HepG2 (cell line): ENCODE measurements around the gene C11orf71. TPM values are rescaled to one million over a fixed set of nuclear protein-coding genes. Genes with fewer than 3 reads are reported as not detected.
A peak's percentile ranks its signal among the peaks of the same experiment; 100 is the strongest.

Experiments used
- ATAC-seq: fragments of 200-7000 bp; cut with Tn5 transposase; 3 replicates; pipeline ENCODE4 v1.9.1; 2020; ENCODE audit warnings: mild to moderate bottlenecking, moderate library complexity
- Bru-seq: library from RNA; stranded (reverse); fragments of 400-500 nt; gene quantifications from one replicate; lab custom pipeline; 2021; lab: Mats Ljungman, UMichigan
- BruChase-seq, 2 experiments: library from RNA; stranded (reverse); fragments of 400-500 nt; gene quantifications; one replicate each; lab custom pipeline; 2021; lab: Mats Ljungman, UMichigan
- BruUV-seq: library from RNA; stranded (reverse); fragments of 400-500 nt; replicated peaks from 2 replicates; lab custom pipeline; 2021; lab: Mats Ljungman, UMichigan
- CTCF ChIA-PET: fragments of 300-600 bp; formaldehyde crosslinking; extraction: SDS; loops from one replicate; lab custom pipeline; 2021; ENCODE audit warnings: low total read pairs, inconsistent platforms, low intra/inter-chr PET ratio; lab: Yijun Ruan, JAX
- POLR2A ChIA-PET: fragments of 350-600 bp; sonication (Branson Sonifier 250); formaldehyde crosslinking; loops from one replicate; lab custom pipeline; 2020; ENCODE audit warnings: antibody characterized with exemption, inconsistent platforms; lab: Yijun Ruan, JAX
- DNase-seq: peaks from one replicate; pipeline ENCODE4 v3.0.0-alpha.2; 2015; ENCODE audit warnings: low spot score
- FAIRE-seq: peaks from 3 replicates; lab custom pipeline; 2011; peaks lifted over from hg19 to GRCh38; lab: Jason Lieb, UNC
- H2AFZ ChIP-seq: one replicate; pipeline ENCODE4 v1.6.1; 2011; ENCODE audit warnings: low read length, inconsistent platforms
- H3K27ac ChIP-seq: fragments of 300-600 bp; 3 replicates; pipeline ENCODE4 v1.8.0; 2011; ENCODE audit warnings: mixed run types, mild to moderate bottlenecking, mixed read lengths, low read length, inconsistent platforms; ENCODE audit not compliant: insufficient read depth; ENCODE audit errors: extremely low read length
- H3K27me3 ChIP-seq, 2 experiments: fragments of 200-600 bp in 1 of 2; 2 replicates in 1 of 2; 3 replicates in 1 of 2; pipeline versions ENCODE4 v1.6.0 to v1.8.0; 2011; ENCODE audit warnings: low read length in 2 of 2, mild to moderate bottlenecking in 2 of 2, moderate library complexity in 2 of 2, inconsistent platforms in 1 of 2; ENCODE audit not compliant: insufficient read depth in 2 of 2, control insufficient read depth in 1 of 2
- H3K36me3 ChIP-seq, 2 experiments: fragments of 200-600 bp in 1 of 2; replicated peaks in 1 of 2; 2 replicates in 1 of 2; 3 replicates in 1 of 2; pipeline versions ENCODE4 v1.5.1 to v1.8.0; 2011; ENCODE audit warnings: low read length in 2 of 2, inconsistent platforms in 1 of 2; ENCODE audit not compliant: insufficient read depth in 2 of 2, control insufficient read depth in 1 of 2
- H3K4me1 ChIP-seq: 2 replicates; pipeline ENCODE4 v1.5.1; 2012; ENCODE audit warnings: low read length, inconsistent platforms; ENCODE audit not compliant: insufficient read depth
- H3K4me2 ChIP-seq: 2 replicates; pipeline ENCODE4 v1.6.0; 2011; ENCODE audit warnings: low read depth, low read length, inconsistent platforms
- H3K4me3 ChIP-seq, 3 experiments: fragments of 200-600 bp in 1 of 3; sonication (generic), shearing (Covaris generic) in 1 of 3; replicated peaks in 1 of 3; 2 replicates each; pipeline ENCODE4 v1.5.1; 2011 to 2016; ENCODE audit warnings: low read length in 3 of 3, inconsistent platforms in 2 of 3, low read depth in 2 of 3, mild to moderate bottlenecking in 2 of 3, control low read depth in 1 of 3, mixed read lengths in 1 of 3; ENCODE audit not compliant: insufficient read depth in 1 of 3
- H3K79me2 ChIP-seq: one replicate; pipeline ENCODE4 v1.6.1; 2011; ENCODE audit warnings: low read length, inconsistent platforms; ENCODE audit not compliant: insufficient read depth
- H3K9ac ChIP-seq: 2 replicates; pipeline ENCODE4 v1.6.0; 2011; ENCODE audit warnings: mild to moderate bottlenecking, low read depth, low read length, inconsistent platforms; ENCODE audit not compliant: insufficient read depth
- H3K9me3 ChIP-seq: 2 replicates; pipeline ENCODE4 v1.5.1; 2012; ENCODE audit warnings: mild to moderate bottlenecking, low read length
- H4K20me1 ChIP-seq: 2 replicates; pipeline ENCODE4 v1.6.0; 2011; ENCODE audit warnings: inconsistent platforms, mild to moderate bottlenecking, low read length, moderate library complexity; ENCODE audit not compliant: insufficient read depth
- ARHGAP35 ChIP-seq: sonication (generic); formaldehyde crosslinking; IDR thresholded peaks from 2 replicates; pipeline ENCODE4 v1.9.0; 2022; ENCODE audit warnings: mild to moderate bottlenecking, inconsistent platforms, moderate library complexity, missing genetic modification reagents, borderline replicate concordance
- DR1 ChIP-seq: sonication (generic); formaldehyde crosslinking; IDR thresholded peaks from 2 replicates; pipeline ENCODE4 v1.8.0; 2021; ENCODE audit warnings: mild to moderate bottlenecking, missing genetic modification reagents, inconsistent platforms
- GTF2F1 ChIP-seq: fragments of 150-350 bp; IDR thresholded peaks from 2 replicates; pipeline ENCODE4 v1.6.1; 2014; ENCODE audit warnings: low read length
- JUNB ChIP-seq: sonication (generic); formaldehyde crosslinking; IDR thresholded peaks from 2 replicates; pipeline ENCODE4 v1.8.0; 2022; ENCODE audit warnings: missing genetic modification reagents, mild to moderate bottlenecking, borderline replicate concordance
- RBM39 ChIP-seq: fragments of 200-400 bp; formaldehyde crosslinking; IDR thresholded peaks from one replicate; pipeline ENCODE4 v1.6.1; 2018; ENCODE audit warnings: antibody characterized with exemption, mild to moderate bottlenecking, low read depth, low read length; ENCODE audit not compliant: poor library complexity, severe bottlenecking
- SP5 ChIP-seq: IDR thresholded peaks from 2 replicates; pipeline ENCODE4 v1.6.1; 2016; ENCODE audit warnings: low read depth, borderline replicate concordance
- ZNF496 ChIP-seq: sonication (generic); formaldehyde crosslinking; IDR thresholded peaks from 2 replicates; pipeline ENCODE4 v1.8.1; 2023; ENCODE audit warnings: mild to moderate bottlenecking, moderate library complexity, missing genetic modification reagents; ENCODE audit not compliant: insufficient replicate concordance
- ZNF746 ChIP-seq: sonication (generic); formaldehyde crosslinking; IDR thresholded peaks from 2 replicates; pipeline ENCODE4 v1.8.0; 2022; ENCODE audit warnings: mild to moderate bottlenecking, missing genetic modification reagents
- WGBS: methylation state at CpG from one replicate; pipeline ENCODE4 v1.1.6; 2017; ENCODE audit warnings: low lambda C conversion rate; 5-methylcytosine and 5-hydroxymethylcytosine counted together
- in situ Hi-C: cut with HindIII; loops from 2 replicates; pipeline ENCODE4 v1.10.0; 2017; ENCODE audit warnings: low pct_unique_long_range_greater_than_20kb; ENCODE audit not compliant: extremely low pct_ligation_motif_present
- intact Hi-C: fragments of 100-400 bp; cut with micrococcal nuclease; formaldehyde crosslinking; loops from one replicate; pipeline ENCODE4 v1.10.0; 2022; ENCODE audit not compliant: unreplicated experiment
- long read RNA-seq, 2 experiments: library from RNA in 1 of 2; library from polyadenylated mRNA in 1 of 2; stranded (forward) in 1 of 2; unstranded in 1 of 2; transcript quantifications; one replicate each; pipeline ENCODE4 v2.0.0, GENCODE V29; 2019 to 2022
- polyA minus RNA-seq, 3 experiments: library from RNA; depleted of rRNA, polyadenylated mRNA; stranded (reverse); fragments of >200 nt; gene quantifications; 2 replicates each; pipeline ENCODE4 v1.2.3, GENCODE V29; 2011; ENCODE audit warnings: low replicate concordance in 1 of 3
- polyA plus RNA-seq, 8 experiments: library from polyadenylated mRNA; depleted of rRNA in 3 of 8; stranded (reverse) in 7 of 8; unstranded in 1 of 8; fragments of >200 nt; fragmentation: Illumina TruSeq in 4 of 8; extraction: Trizol in 4 of 8; gene quantifications; 2 replicates each; pipeline versions ENCODE4 v1.2.1 to v1.2.3, GENCODE V29; 2011 to 2016; ENCODE audit warnings: low read depth in 4 of 8, missing spikeins in 1 of 8, mixed read lengths in 1 of 8; ENCODE audit not compliant: insufficient read depth in 1 of 8
- total RNA-seq, 5 experiments: library from RNA; depleted of rRNA; stranded (reverse); fragments of >200 nt; fragmentation: Illumina TruSeq; extraction: Trizol; gene quantifications; 2 replicates each; pipeline ENCODE4 v1.2.3, GENCODE V29; 2016; ENCODE audit warnings: low read depth in 1 of 5
- TF ChIP-seq, protein P1 (sequence below): sonication (generic); formaldehyde crosslinking; IDR thresholded peaks from 2 replicates; pipeline ENCODE4 v1.4.0; 2020; ENCODE audit warnings: missing genetic modification reagents, borderline replicate concordance

Gene C11orf71, protein sequence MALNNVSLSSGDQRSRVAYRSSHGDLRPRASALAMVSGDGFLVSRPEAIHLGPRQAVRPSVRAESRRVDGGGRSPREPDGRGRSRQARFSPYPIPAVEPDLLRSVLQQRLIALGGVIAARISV
- total RNA-seq (2016; rRNA removed; fragmentation: Illumina TruSeq; extraction: Trizol) (7.1 and 9.4 TPM in 2 replicates), polyA plus RNA-seq (2011; rRNA removed) (7.8 and 9.4 TPM in 2 replicates), polyA minus RNA-seq (2011; rRNA and poly(A)+ RNA removed; ENCODE audit: low replicate concordance) (7.3 and 8.6 TPM in 2 replicates), Bru-seq, nascent RNA (percentile 66 among the genes with signal in this experiment), BruChase-seq, experiment 1, labeled RNA remaining after a 6-hour chase (percentile 64 among the genes with signal in this experiment), BruChase-seq, experiment 2, labeled RNA remaining after a 2-hour chase (percentile 55 among the genes with signal in this experiment)
- total RNA-seq (2016; cell fraction: cytosol; rRNA removed; fragmentation: Illumina TruSeq; extraction: Trizol; ENCODE audit: low read depth): 7.4 and 8.2 TPM in 2 replicates
- total RNA-seq (2016; cell fraction: insoluble cytoplasmic fraction; rRNA removed; fragmentation: Illumina TruSeq; extraction: Trizol): 8.0 and 8.3 TPM in 2 replicates
- 11.7 and 12.3 TPM in 2 replicates for total RNA-seq (2016; cell fraction: membrane; rRNA removed; fragmentation: Illumina TruSeq; extraction: Trizol)
- 8.5 and 9.0 TPM in 2 replicates for total RNA-seq (2016; cell fraction: nucleus; rRNA removed; fragmentation: Illumina TruSeq; extraction: Trizol)
- polyA plus RNA-seq (2011; cell fraction: cytosol; rRNA removed): 7.8 and 8.4 TPM in 2 replicates
- 7.5 and 8.0 TPM in 2 replicates for polyA plus RNA-seq (2011; cell fraction: nucleus; rRNA removed)
- polyA plus RNA-seq (2012): 5.8 and 8.7 TPM in 2 replicates
- polyA plus RNA-seq (2016; cell fraction: cytosol; fragmentation: Illumina TruSeq; extraction: Trizol; ENCODE audit: low read depth): 10.7 and 11.4 TPM in 2 replicates
- 9.7 and 10.3 TPM in 2 replicates for polyA plus RNA-seq (2016; cell fraction: insoluble cytoplasmic fraction; fragmentation: Illumina TruSeq; extraction: Trizol; ENCODE audit: low read depth)
- polyA plus RNA-seq (2016; cell fraction: membrane; fragmentation: Illumina TruSeq; extraction: Trizol; ENCODE audit: low read depth): 12.3 and 13.4 TPM in 2 replicates
- 9.5 and 9.6 TPM in 2 replicates for polyA plus RNA-seq (2016; cell fraction: nucleus; fragmentation: Illumina TruSeq; extraction: Trizol; ENCODE audit: insufficient read depth, low read depth)
- 2.4 and 3.7 TPM in 2 replicates for polyA minus RNA-seq (2011; cell fraction: cytosol; rRNA and poly(A)+ RNA removed)
- 14.7 and 15.8 TPM in 2 replicates for polyA minus RNA-seq (2011; cell fraction: nucleus; rRNA and poly(A)+ RNA removed)
- long read RNA-seq, experiment 1, transcript C11orf71-202 (1 exons, 1,980 nt): major isoform, 16 of 16 reads
- long read RNA-seq, experiment 1, partial matches to known transcripts: 0 of 16 reads
- long read RNA-seq, experiment 1, other reads (novel, unspliced or antisense): 0 of 16 reads
- long read RNA-seq, experiment 2, transcript C11orf71-202 (1 exons, 1,980 nt): major isoform, 23 of 23 reads
- long read RNA-seq, experiment 2, partial matches to known transcripts: 0 of 23 reads
- long read RNA-seq, experiment 2, other reads (novel, unspliced or antisense): 0 of 23 reads

DNA sequence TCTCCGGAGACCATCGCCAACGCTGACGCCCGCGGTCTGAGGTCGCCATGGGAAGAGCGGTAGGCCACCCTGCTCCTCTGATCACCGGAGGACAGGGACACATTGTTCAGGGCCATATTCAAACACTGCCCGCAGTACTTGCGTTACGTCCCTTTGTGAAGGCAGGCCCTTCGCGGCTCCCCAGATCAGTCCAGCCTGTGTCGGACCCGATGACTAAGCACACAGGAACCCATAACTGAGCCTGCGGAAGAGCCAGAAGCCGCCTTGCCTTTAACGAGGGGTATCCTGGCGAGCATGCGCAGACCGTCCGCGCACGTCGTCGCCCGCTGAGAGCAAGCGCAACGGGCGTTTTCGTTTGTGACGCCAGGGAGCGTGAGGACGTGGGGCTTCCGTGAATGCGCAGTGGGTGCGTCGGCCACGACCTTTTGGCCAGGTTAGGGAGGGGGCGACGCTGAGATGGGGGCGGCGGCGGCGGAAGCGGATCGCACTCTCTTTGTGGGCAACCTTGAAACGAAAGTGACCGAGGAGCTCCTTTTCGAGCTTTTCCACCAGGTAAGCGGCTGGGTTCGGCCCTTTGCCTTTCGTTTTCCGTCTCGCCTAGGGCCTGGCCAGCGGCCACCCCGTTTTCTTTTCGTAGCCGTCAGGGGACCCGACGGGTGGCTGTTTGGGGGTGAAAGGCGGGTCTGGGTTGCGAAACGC lies at the start of gene C11orf71, which contains the start of gene RBM7:
Gene C11orf71 (minus strand): TSS at position 296 of the 699 bp plus-strand sequence. CDS start 180 bp downstream, at position 116.
Gene RBM7 (plus strand): TSS at position 451 of the 699 bp plus-strand sequence. CDS start 6 bp downstream, at position 457.
- POLR2A ChIA-PET: interaction anchor here (0.8 to 2.0 kb wide), 4 partner anchors 12 to 525 kb away, joined by 3 to 17 read pairs (median 3); partner anchors contain the start of genes REXO2 and USP28
- CTCF ChIA-PET: no interaction called here
- Histone ChIP-seq H3K27ac (peak within 1 kb of the TSS; percentile 98), H3K36me3 (peaks cover 3 to 6% of the 10 kb centered on the region in 2 experiments; a peak in 4 of 5 replicates), H3K4me3 (peak within 1 kb of the TSS; percentile 97 to 99 (median 98)), H3K79me2 (peaks cover 62% of the 10 kb centered on the region), H3K4me1 (peaks cover 45% of the 10 kb centered on the region), H2AFZ (peak within 1 kb of the TSS; percentile 48), H3K9me3 (no peaks in the 10 kb centered on the region), H3K27me3 (peaks cover 0 to 3% of the 10 kb centered on the region in 2 experiments; a peak in 1 of 5 replicates), H3K9ac (peak within 1 kb of the TSS; percentile 99), H3K4me2 (peak within 1 kb of the TSS; percentile 97), H4K20me1 (no peaks in the 10 kb centered on the region)
- FAIRE-seq (peak; percentile 46), DNase-seq (peak; percentile 96), ATAC-seq (peak; percentile 97)
- intact Hi-C loops: loop anchor here (1.0 to 5.0 kb wide), 2 partner anchors 39 to 53 kb away; partner anchors contain the start of gene REXO2
- in situ Hi-C loops: no loop called here
- BruUV-seq: no TSS peak
- under 1% methylated on average over 26 of the region's 65 CpGs for WGBS
- TF ChIP-seq ZNF746 (CRISPR knock-in tag) (peak; percentile 57; the same call in 1 of the 2 replicates), JUNB (CRISPR knock-in tag) (peak; percentile 76; the same call in 1 of the 2 replicates), GTF2F1 (0 out of 2 replicates have a peak, but pooled peaks have one; percentile 51), ARHGAP35 (no peak), ZNF496 (CRISPR knock-in tag) (no peak), SP5 (CRISPR knock-in tag) (0 out of 2 replicates have a peak, but pooled peaks have one; percentile 10), RBM39 (peak; percentile 95), DR1 (CRISPR knock-in tag) (peak; percentile 95)
- TF ChIP-seq, protein P1, sequence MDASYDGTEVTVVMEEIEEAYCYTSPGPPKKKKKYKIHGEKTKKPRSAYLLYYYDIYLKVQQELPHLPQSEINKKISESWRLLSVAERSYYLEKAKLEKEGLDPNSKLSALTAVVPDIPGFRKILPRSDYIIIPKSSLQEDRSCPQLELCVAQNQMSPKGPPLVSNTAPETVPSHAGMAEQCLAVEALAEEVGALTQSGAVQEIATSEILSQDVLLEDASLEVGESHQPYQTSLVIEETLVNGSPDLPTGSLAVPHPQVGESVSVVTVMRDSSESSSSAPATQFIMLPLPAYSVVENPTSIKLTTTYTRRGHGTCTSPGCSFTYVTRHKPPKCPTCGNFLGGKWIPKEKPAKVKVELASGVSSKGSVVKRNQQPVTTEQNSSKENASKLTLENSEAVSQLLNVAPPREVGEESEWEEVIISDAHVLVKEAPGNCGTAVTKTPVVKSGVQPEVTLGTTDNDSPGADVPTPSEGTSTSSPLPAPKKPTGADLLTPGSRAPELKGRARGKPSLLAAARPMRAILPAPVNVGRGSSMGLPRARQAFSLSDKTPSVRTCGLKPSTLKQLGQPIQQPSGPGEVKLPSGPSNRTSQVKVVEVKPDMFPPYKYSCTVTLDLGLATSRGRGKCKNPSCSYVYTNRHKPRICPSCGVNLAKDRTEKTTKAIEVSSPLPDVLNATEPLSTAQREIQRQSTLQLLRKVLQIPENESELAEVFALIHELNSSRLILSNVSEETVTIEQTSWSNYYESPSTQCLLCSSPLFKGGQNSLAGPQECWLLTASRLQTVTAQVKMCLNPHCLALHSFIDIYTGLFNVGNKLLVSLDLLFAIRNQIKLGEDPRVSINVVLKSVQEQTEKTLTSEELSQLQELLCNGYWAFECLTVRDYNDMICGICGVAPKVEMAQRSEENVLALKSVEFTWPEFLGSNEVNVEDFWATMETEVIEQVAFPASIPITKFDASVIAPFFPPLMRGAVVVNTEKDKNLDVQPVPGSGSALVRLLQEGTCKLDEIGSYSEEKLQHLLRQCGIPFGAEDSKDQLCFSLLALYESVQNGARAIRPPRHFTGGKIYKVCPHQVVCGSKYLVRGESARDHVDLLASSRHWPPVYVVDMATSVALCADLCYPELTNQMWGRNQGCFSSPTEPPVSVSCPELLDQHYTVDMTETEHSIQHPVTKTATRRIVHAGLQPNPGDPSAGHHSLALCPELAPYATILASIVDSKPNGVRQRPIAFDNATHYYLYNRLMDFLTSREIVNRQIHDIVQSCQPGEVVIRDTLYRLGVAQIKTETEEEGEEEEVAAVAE: peak; percentile 31; the same call in 1 of the 2 replicates
